ENCODE results near the gene LDAH.

DNA sequence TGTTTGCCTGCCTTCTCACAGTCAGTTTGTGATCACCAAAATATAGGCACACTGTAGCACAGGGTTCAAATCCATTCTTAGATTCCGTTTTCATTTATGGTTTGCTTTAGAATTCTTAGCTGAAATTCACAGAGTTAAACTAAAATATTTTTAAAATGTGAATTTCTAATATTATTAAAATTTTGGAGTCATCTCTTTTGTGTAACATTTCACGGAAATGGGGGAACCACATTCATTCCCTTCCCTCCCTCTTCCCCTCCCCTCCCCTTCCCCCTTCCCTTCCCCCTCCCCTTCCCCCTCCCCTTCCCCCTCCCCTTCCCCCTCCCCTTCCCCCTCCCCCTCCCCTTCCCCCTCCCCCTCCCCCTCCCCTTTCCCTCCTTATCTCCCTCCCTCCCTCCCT, 11.4 kb upstream of the LDAH start:
- TF ChIP-seq, protein P1, sequence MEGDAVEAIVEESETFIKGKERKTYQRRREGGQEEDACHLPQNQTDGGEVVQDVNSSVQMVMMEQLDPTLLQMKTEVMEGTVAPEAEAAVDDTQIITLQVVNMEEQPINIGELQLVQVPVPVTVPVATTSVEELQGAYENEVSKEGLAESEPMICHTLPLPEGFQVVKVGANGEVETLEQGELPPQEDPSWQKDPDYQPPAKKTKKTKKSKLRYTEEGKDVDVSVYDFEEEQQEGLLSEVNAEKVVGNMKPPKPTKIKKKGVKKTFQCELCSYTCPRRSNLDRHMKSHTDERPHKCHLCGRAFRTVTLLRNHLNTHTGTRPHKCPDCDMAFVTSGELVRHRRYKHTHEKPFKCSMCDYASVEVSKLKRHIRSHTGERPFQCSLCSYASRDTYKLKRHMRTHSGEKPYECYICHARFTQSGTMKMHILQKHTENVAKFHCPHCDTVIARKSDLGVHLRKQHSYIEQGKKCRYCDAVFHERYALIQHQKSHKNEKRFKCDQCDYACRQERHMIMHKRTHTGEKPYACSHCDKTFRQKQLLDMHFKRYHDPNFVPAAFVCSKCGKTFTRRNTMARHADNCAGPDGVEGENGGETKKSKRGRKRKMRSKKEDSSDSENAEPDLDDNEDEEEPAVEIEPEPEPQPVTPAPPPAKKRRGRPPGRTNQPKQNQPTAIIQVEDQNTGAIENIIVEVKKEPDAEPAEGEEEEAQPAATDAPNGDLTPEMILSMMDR (IDR thresholded peaks at IDR 0.05 in 2 of 3, conservative IDR thresholded peaks at IDR 0.05 in 1 of 3; ENCODE audit: control insufficient read depth in 2 of 3, extremely low read depth in 1 of 3, insufficient read depth in 1 of 3, low read depth in 3 of 3, low read length in 3 of 3) = no peak
- TF ChIP-seq CHD4 (IDR thresholded peaks at IDR 0.05) (no peak), POLR2A (IDR thresholded peaks at IDR 0.05; ENCODE audit: low read depth, low read length) (no peak), CBX3 (IDR thresholded peaks at IDR 0.05; ENCODE audit: borderline replicate concordance, low read depth) (no peak), ATF3 (IDR thresholded peaks at IDR 0.05; ENCODE audit: borderline replicate concordance, extremely low read depth, low read depth, low read length) (no peak), EP300 (IDR thresholded peaks at IDR 0.05; ENCODE audit: borderline replicate concordance in 1 of 2, control insufficient read depth in 1 of 2, low read depth in 2 of 2, low read length in 2 of 2) (no peak)
- TF ChIP-seq, protein P2, sequence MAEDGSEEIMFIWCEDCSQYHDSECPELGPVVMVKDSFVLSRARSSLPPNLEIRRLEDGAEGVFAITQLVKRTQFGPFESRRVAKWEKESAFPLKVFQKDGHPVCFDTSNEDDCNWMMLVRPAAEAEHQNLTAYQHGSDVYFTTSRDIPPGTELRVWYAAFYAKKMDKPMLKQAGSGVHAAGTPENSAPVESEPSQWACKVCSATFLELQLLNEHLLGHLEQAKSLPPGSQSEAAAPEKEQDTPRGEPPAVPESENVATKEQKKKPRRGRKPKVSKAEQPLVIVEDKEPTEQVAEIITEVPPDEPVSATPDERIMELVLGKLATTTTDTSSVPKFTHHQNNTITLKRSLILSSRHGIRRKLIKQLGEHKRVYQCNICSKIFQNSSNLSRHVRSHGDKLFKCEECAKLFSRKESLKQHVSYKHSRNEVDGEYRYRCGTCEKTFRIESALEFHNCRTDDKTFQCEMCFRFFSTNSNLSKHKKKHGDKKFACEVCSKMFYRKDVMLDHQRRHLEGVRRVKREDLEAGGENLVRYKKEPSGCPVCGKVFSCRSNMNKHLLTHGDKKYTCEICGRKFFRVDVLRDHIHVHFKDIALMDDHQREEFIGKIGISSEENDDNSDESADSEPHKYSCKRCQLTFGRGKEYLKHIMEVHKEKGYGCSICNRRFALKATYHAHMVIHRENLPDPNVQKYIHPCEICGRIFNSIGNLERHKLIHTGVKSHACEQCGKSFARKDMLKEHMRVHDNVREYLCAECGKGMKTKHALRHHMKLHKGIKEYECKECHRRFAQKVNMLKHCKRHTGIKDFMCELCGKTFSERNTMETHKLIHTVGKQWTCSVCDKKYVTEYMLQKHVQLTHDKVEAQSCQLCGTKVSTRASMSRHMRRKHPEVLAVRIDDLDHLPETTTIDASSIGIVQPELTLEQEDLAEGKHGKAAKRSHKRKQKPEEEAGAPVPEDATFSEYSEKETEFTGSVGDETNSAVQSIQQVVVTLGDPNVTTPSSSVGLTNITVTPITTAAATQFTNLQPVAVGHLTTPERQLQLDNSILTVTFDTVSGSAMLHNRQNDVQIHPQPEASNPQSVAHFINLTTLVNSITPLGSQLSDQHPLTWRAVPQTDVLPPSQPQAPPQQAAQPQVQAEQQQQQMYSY (CRISPR knock-in tag; IDR thresholded peaks at IDR 0.05) = no peak

Measured in GM12878 (cell line).